Breast epithelium (tissue), 3 donors: ENCODE measurements around the gene ZNF525.
"Not testable (repeated sequence)": the region's sequence is repeated elsewhere in the genome, so short reads cannot be mapped to it uniquely, and the experiment has no call there.

Experiments used
- POLR2A ChIP-seq: fragments of 450-650 bp; IDR thresholded peaks from one replicate; pipeline ENCODE4 v1.6.1; 2016; ENCODE audit warnings: antibody characterized with exemption, mild to moderate bottlenecking, moderate library complexity
- TF ChIP-seq, protein P1 (sequence below), 3 donors: fragments of 450-650 bp; IDR thresholded peaks; one replicate each; pipeline ENCODE4 v1.5.1; 2016 to 2017; ENCODE audit warnings: antibody characterized with exemption in 3 of 3, mild to moderate bottlenecking in 3 of 3, moderate library complexity in 3 of 3

DNA sequence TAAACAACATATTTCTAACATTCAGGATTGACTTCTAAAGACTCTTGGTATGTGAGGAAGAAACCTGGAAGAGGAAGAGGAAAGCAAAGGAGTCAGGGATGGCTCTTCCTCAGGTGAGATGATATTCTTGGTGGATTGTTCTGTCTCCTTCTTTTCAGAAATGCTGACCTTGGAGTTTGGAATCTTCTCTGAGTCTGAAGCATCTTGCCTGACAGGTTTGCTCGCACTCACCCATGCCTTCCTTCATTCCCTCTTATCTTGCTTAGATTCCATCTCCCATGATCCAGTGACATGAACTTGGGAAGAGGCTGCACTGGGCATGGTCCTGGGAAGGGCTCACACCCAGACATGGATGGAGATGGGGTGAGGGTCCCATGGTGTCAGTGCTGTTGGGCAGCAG lies 32.4 kb downstream of the ZNF525 start:
- TF ChIP-seq, protein P1, sequence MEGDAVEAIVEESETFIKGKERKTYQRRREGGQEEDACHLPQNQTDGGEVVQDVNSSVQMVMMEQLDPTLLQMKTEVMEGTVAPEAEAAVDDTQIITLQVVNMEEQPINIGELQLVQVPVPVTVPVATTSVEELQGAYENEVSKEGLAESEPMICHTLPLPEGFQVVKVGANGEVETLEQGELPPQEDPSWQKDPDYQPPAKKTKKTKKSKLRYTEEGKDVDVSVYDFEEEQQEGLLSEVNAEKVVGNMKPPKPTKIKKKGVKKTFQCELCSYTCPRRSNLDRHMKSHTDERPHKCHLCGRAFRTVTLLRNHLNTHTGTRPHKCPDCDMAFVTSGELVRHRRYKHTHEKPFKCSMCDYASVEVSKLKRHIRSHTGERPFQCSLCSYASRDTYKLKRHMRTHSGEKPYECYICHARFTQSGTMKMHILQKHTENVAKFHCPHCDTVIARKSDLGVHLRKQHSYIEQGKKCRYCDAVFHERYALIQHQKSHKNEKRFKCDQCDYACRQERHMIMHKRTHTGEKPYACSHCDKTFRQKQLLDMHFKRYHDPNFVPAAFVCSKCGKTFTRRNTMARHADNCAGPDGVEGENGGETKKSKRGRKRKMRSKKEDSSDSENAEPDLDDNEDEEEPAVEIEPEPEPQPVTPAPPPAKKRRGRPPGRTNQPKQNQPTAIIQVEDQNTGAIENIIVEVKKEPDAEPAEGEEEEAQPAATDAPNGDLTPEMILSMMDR (IDR thresholded peaks at IDR 0.05), result not testable (repeated sequence)
- TF ChIP-seq POLR2A, result not testable (repeated sequence)
